Forelimb muscle (tissue), 1 donor: ENCODE measurements around the gene QPRT. TPM values are rescaled to one million over a fixed set of nuclear protein-coding genes. Genes with fewer than 3 reads are reported as not detected.
"Not testable (repeated sequence)": the region's sequence is repeated elsewhere in the genome, so short reads cannot be mapped to it uniquely, and the experiment has no call there.

Source experiments
- DNase-seq: peaks from one replicate; pipeline ENCODE4 v3.0.0-alpha.2; 2013; ENCODE audit warnings: low read depth
- polyA plus RNA-seq: library from polyadenylated mRNA; unstranded; fragments of 120-200 nt; gene quantifications from one replicate; pipeline ENCODE4 v1.2.1, GENCODE V29; 2013; ENCODE audit not compliant: insufficient read length

The QPRT gene
- polyA plus RNA-seq, result 79.2 TPM

- no peak for DNase-seq
Measured at GRCh38 chr16:29678691-29679267, at the start of gene QPRT. TSS of gene QPRT (plus strand) at chr16:29679180. CDS start at chr16:29679198, 18 bp downstream.

DNA sequence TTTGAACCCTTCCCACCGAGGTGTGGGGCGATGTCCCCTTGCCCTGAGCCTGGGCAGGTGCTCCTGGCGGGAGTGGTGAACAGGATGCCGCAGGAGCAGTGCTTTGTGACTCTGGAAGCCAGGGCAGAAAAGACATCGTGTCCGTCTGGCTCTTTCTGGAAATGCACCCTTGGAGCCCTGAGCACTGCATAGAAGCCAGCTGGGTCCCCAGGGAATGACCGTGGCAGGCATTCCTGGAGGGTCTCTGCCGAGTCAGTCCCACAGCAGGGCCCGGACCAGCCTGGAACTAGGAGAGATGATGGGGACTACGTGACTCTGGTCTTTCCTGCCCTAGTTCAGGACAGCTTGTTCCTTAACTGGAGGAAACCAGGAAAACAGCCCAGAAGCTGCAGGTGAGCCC, 49.7 kb upstream of the QPRT start:
- DNase-seq, result not testable (repeated sequence)

DNA sequence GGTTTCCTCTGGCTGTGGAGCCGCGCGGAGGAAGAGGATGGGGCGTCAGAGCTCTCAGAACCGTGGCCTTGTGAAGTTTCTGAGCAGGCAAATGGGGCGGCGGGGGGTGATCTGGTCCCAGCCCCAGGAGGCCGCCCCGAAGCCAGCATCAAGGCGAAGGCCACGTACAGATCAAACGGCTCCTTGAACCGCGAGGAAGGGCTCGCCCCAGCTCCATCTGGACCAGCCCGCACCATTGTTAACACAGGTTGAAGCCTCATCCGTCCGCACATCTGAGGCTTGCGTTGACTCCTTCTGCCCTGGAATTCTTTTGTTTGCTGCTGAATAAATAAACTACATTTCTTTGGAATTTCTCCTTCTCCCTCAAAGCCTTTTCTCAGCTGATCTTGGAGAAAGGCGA, 47.3 kb upstream of the QPRT start:
- not testable (repeated sequence) for DNase-seq

DNA sequence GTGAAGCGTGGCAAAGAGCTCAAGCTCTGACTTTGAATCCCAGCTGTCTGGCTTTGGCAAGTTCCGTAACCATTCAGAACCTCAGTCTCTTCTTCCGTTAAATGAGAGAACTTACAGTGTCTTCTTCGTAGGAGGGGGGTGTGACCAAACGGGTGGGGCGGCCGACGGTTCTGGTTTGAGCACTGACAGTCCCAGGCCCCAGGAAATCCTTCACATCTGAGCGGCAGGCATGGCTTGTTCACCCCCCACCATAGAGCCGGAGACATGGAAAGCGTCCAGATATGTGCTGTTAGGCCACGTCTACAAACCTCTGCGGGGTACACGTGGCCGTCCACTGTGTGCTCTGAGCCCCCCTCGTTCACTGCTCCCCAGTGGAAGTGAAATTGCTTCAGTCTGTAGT, 43.1 kb upstream of the QPRT start:
- not testable (repeated sequence) for DNase-seq

GRCh38 chr16:29636368-29636767, 42.6 kb upstream of the QPRT start:
- DNase-seq, result not testable (repeated sequence)

DNA sequence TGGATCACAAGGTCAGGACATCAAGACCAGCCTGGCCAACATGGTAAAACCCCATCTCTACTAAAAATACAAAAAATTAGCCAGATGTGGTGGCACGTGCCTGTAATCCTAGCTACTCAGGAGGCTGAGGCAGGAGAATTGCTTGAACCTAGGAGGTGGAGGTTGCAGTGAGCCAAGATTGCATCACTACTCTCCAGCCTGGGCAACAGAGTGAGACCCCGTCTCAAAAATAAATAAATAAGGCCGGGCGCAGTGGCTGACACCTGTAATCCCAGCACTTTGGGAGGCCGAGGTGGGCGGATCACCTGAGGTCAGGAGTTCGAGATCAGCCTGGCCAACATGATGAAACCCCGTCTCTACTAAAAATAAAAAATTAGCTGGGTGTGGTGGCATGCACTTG, 40.2 kb upstream of the QPRT start:
- DNase-seq, result not testable (repeated sequence)

DNA sequence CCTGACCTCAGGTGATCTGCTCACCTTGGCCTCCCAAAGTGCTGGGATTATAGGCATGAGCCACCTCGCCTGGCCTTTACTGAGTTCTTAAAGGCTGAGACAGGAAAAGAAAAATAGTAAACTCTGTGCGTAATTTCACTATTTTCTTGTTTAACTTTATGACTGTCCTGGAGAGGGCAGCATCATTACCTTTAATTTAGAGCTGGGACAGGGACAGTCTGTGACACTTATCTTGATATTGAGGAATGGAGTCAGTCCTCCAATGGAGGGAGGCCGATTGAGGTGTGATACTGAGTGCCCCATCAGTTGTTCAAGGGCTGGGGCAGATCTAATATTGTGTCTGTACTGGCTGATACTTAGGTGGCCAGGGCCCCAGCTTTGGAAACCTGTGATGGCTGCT, 37.4 kb upstream of the QPRT start:
- no peak for DNase-seq

GRCh38 chr16:29643596-29643995, 35.4 kb upstream of the QPRT start:
- DNase-seq, result no peak

GRCh38 chr16:29644338-29644857, 34.6 kb upstream of the QPRT start:
- DNase-seq, result no peak

GRCh38 chr16:29644973-29645693, 33.8 kb upstream of the QPRT start:
- DNase-seq, result no peak

DNA sequence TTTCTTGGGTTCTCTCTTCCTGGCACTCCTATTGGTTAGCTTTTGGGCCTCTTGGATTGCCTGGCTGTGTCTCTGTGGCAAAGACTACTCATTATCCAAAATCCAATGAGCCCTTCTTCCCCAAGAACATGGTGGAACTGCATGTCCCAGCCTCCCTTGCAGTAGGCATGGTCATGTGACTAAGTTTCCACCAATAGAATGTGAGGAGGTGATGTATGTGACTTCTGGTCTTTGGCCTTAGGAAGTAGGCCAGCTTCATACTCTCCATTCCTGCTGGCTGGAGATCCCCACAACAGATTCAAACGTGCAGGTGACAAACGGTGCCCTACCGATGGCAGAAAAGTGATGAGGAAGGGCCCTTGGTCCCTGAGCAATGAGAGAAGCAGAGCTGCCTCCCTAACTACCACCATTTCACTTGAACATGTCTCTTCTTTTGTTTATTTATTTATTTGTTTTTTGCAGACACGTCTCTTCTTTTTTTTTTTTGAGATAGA, 33.2 kb upstream of the QPRT start:
- DNase-seq, result no peak

GRCh38 chr16:29646947-29647346, 32.0 kb upstream of the QPRT start:
- DNase-seq, result no peak

DNA sequence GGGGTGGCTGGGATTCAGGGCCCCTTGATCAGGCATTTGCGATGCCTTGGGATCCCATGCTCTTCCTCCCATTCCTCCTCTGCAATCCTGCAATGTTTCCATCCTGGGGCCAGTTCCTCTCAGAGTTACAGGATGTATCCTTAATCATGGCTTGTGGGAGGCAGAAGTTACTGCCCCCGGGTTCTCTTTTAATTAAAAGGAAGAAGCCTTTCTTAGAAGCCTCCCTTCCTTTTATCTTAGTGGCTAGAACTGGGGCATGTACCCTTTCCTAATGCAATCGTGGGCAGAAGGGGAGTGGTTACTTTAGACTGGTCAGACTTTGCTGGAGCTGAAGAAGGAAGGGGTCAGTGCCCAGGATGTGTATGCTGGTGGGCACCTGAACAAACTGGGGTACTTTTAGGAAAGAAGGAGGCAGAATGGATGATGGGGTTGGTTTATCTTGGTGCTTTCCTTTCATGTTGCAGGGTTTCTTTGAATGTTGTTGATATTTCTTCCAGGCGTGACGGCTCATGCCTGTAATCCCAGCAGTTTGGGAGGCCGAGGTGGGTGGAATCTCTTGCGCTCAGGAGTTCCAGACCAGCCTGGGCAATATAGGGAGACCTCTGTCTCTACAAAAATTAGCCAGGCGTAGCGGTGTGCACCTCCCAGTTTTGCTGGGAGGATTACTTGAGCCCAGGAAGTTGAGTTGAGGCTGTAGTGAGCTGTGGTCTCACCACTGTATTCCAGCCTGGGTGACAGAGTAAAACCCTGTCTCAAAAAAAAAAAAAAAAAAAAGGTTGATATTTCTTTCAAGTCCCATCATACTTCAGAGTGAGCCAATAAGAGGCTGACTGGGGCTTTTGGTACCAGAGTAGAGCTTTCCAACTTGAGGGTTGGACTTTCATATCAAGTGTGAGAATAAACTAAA, 29.1 kb upstream of the QPRT start:
- no peak for DNase-seq

DNA sequence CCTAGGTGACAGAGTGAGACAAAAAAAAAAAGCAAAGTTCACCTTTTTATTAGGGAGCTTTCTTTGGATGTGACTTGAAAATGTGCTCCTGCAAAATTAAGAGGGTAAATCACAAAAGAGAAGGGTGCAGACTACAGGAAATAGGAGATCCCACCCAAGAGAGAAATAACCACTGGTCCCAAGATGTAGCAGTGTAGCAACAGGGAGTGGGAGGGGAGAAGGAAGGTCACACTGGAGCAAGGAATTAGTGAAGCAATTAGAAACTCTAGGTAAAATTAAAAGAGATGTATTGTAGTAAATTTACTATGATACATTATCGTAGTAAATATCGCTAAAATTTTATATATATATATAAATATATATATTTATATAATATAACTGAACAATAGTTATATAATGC, 28.2 kb upstream of the QPRT start:
- no peak for DNase-seq

DNA sequence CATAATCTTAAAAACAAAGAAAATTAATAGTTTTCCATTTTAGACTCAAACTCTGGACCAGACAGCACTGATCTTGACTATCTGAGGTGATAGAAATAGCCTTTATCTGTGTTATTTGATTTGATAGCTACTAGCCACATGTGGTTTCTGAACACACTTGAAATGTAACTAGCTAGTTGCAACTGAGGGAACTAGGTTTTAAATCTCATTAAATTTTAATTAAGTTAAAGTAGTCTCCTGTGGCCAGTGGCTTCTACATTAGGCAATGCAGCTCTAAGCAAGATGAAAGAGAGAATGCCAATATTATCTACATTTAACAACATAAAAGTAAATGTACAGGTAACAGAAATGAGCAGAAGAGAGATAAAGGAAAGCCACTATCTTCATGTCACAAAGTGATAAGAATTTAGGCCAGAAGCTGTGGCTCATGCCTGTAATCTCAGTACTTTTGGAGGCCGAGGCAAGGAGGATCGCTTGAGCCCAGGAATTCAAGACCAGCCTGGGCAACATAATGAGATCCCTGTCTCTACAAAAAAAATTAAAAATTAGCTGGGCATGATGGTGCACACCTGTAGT, 27.1 kb upstream of the QPRT start:
- DNase-seq, result no peak

- DNase-seq, result no peak
Measured at GRCh38 chr16:29653471-29653870, 25.5 kb upstream of the QPRT start.

- DNase-seq, result not testable (repeated sequence)
Measured at GRCh38 chr16:29653890-29654289, 25.1 kb upstream of the QPRT start.

- DNase-seq, result no peak
Measured at GRCh38 chr16:29656688-29657523, 22.1 kb upstream of the QPRT start.

DNA sequence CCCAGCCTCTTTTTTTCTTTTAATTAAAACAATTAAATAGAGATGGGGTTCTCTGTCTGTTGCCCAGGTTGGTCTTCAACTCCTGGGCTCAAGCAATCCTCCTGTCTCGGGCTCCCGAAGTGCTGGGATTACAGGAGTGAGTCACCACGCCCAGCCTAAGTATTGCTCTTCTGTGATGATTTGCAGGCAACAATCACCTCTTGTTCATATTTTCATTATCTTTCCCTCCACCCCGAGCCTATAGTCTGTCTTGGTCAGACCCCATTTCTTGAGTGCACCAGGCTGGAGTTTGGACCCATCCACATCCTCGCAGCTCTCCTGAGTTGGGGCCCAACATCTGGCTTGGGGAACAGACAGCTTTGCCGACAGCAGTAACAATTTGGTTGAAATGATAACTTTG, 20.3 kb upstream of the QPRT start:
- DNase-seq, result no peak

DNA sequence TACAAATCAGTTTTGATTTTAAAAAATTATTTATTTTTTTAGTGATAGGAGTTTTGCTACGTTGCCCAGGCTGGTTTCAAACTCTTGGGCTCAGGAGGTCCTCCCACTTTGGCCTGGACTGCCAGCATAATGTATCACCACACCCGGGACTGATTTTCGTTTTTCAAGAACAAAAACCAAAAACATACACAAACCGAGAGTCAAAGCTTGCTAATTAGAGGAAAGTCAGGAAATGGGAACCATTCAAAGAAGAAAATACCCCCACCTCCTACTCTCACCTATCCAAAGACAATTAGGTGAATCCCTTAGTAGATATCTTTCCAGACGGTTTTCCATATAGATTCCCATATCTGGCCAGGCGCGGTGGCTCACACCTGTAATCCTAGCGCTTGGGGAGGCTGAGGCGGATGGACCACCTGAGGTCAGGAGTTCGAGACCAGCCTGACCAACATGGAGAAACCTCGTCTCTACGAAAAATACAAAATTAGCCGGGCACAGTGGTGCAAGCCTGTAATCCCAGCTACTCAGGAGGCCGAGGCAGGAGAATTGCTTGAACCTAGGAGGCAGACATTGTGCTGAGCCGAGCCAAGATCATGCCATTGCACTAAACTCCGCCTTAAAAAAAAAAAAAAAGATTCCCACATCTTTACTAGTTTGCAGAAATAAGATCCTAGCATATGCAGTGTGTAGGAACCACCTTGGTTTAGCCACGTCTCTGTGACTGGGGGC, 16.8 kb upstream of the QPRT start:
- no peak for DNase-seq
